Measurements from ENCODE around the gene FARP2. TPM values are rescaled to one million over a fixed set of nuclear protein-coding genes. Genes with fewer than 3 reads are reported as not detected.

The FARP2 gene
- total and polyA plus RNA-seq, 2 of the 13 experiments (the other 11 are each of a cell fraction or from before 2014, with no cell fraction given) = 28.0 to 45.4 TPM

GRCh38 chr2:241503776-241504392, 147.8 kb downstream of the FARP2 start (continued):
- no peak for TF ChIP-seq PBX2 (CRISPR knock-in tag; IDR thresholded peaks at IDR 0.05)
- TF ChIP-seq RBFOX2 (IDR thresholded peaks at IDR 0.05; ENCODE audit: low read depth, low read length) = 0 out of 2 replicates have a peak, but pooled peaks have one; percentile 46
- TF ChIP-seq ZNF678 (CRISPR knock-in tag; IDR thresholded peaks at IDR 0.05) = no peak
- TF ChIP-seq TFAP4 (IDR thresholded peaks at IDR 0.05; ENCODE audit: borderline replicate concordance, low read depth) = peak; percentile 67; the same call in 1 of the 2 replicates
- peak; percentile 32; the same call in 1 of the 2 replicates for TF ChIP-seq RXRA (CRISPR knock-in tag; IDR thresholded peaks at IDR 0.05)
- TF ChIP-seq AGO2 (optimal IDR thresholded peaks at IDR 0.05; ENCODE audit: low read depth, low read length) = peak; percentile 64

GRCh38 chr2:241505086-241505780, 149.1 kb downstream of the FARP2 start:
- peak overlapping the region; percentile 2; the same call in 1 of the 2 replicates for H3K9ac ChIP-seq (ENCODE audit: insufficient read depth, low read depth, low read length)
- no peak for ATAC-seq
- in situ Hi-C loops (cut with HindIII; ENCODE audit: extremely low pct_ligation_motif_present, low pct_unique_long_range_greater_than_20kb) = no loop called here
- intact Hi-C loops (cut with micrococcal nuclease; ENCODE audit: unreplicated experiment) = loop anchor here (10.0 kb wide), 1 partner anchor 150 kb away; the partner anchor contains the start of gene FARP2
- DNase-seq (ENCODE audit: low spot score) = no peak
- H3K79me2 ChIP-seq (ENCODE audit: insufficient read depth, low read length) = peaks cover 59% of the 10 kb centered on the region
- WGBS (ENCODE audit: low lambda C conversion rate) = 91% methylated on average over 15 of the region's 15 CpGs
- no peak for FAIRE-seq
- H2AFZ ChIP-seq (ENCODE audit: low read length) = no peak overlapping the region
- CTCF ChIA-PET (ENCODE audit: low intra/inter-chr PET ratio, low total read pairs) = no interaction called here
- no peaks in the 10 kb centered on the region for H3K27me3 ChIP-seq (ENCODE audit: control insufficient read depth in 1 of 2, insufficient read depth in 2 of 2, low read length in 2 of 2)
- H3K36me3 ChIP-seq (replicated peaks in 1 of 2; ENCODE audit: control insufficient read depth in 1 of 2, insufficient read depth in 2 of 2, low read length in 2 of 2) = peaks cover 13 to 22% of the 10 kb centered on the region in 2 experiments
- H3K4me3 ChIP-seq (replicated peaks in 1 of 3; ENCODE audit: insufficient read depth in 1 of 3, low read depth in 2 of 3, low read length in 3 of 3) = peak overlapping the region in 1 of 3 experiments; percentile 5; a peak in 1 of 6 replicates
- H3K4me1 ChIP-seq (ENCODE audit: insufficient read depth, low read length) = peaks cover 47% of the 10 kb centered on the region
- no peaks in the 10 kb centered on the region for H3K9me3 ChIP-seq (ENCODE audit: low read length)
- no peak overlapping the region for H3K27ac ChIP-seq (ENCODE audit: extremely low read length, insufficient read depth, low read length)
- peak overlapping the region; percentile 91 for H3K4me2 ChIP-seq (ENCODE audit: low read depth, low read length)
- peaks cover 35% of the 10 kb centered on the region; the same call in 1 of the 2 replicates for H4K20me1 ChIP-seq (ENCODE audit: insufficient read depth, low read length)
- no TSS peak for BruUV-seq (replicated peaks)
- POLR2A ChIA-PET = interaction anchor here (1.8 kb wide), 1 partner anchor 15 kb away, joined by 5 read pairs; no protein-coding TSS in a partner anchor
- no peak for TF ChIP-seq SMAD1 (CRISPR knock-in tag; IDR thresholded peaks at IDR 0.05; ENCODE audit: borderline replicate concordance, low read depth)
- TF ChIP-seq NONO (IDR thresholded peaks at IDR 0.05) = no peak
- peak; percentile 41; the same call in 1 of the 2 replicates for TF ChIP-seq NONO (CRISPR knock-in tag; conservative IDR thresholded peaks at IDR 0.05)
- TF ChIP-seq ZBTB2 (CRISPR knock-in tag; IDR thresholded peaks at IDR 0.05; ENCODE audit: low read depth) = no peak
- no peak for TF ChIP-seq ZNF646 (CRISPR knock-in tag; IDR thresholded peaks at IDR 0.05)

Data from HepG2 (cell line).